GM10266 (cell line): ENCODE measurements around the gene SMOC1.
"Not testable (repeated sequence)": the region's sequence is repeated elsewhere in the genome, so short reads cannot be mapped to it uniquely, and the experiment has no call there.

Source experiments
- DNase-seq: peaks from one replicate; pipeline ENCODE4 v3.0.0; 2012; ENCODE audit errors: extremely low spot score
- TF ChIP-seq, protein P1 (sequence below): IDR thresholded peaks from 2 replicates; pipeline ENCODE4 v1.5.1; 2012; ENCODE audit warnings: mild to moderate bottlenecking, low read depth; ENCODE audit not compliant: control insufficient read depth, insufficient read depth; ENCODE audit errors: missing control alignments

Gene SMOC1

DNA sequence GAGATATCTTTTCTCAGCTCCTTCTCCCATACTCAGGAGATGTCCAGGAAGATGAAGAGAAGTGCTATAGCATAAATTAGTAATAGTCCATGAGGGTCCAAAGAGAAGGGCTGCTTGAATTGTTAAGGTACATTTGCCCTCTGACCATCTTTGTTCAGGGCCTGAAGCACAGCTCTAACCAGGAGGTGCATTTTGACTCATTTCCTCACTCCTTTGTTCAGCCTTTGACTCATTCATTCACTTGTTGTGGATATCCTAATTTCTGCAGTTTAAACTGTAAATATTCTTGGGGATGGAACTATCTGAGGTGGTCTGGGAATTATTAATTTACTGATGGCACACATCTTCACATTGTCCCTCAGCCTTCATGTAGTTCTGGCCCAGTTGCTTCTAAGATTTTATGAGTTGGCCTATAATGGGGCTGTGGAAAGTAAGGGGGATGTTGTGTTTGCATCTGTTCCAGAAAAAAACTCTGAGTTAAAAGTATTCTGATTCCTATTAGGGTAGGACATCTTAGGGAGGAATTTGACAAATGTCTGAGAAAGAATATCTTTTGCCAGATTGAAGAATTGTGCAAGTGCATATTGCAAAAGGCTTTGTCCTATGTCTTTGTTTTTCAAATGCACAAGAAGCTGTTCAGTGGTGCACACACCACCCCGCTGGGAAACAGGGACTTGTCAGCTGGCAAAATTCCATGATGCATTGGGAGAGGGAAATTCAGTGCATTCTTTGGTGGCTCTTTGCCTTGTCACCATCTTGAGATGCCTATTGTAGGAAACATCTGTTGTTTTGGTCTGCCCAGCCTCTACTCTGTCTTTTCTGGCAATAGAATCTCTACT is 22.1 kb downstream of the SMOC1 start:
- TF ChIP-seq, protein P1, sequence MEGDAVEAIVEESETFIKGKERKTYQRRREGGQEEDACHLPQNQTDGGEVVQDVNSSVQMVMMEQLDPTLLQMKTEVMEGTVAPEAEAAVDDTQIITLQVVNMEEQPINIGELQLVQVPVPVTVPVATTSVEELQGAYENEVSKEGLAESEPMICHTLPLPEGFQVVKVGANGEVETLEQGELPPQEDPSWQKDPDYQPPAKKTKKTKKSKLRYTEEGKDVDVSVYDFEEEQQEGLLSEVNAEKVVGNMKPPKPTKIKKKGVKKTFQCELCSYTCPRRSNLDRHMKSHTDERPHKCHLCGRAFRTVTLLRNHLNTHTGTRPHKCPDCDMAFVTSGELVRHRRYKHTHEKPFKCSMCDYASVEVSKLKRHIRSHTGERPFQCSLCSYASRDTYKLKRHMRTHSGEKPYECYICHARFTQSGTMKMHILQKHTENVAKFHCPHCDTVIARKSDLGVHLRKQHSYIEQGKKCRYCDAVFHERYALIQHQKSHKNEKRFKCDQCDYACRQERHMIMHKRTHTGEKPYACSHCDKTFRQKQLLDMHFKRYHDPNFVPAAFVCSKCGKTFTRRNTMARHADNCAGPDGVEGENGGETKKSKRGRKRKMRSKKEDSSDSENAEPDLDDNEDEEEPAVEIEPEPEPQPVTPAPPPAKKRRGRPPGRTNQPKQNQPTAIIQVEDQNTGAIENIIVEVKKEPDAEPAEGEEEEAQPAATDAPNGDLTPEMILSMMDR = no peak
- DNase-seq = no peak

DNA sequence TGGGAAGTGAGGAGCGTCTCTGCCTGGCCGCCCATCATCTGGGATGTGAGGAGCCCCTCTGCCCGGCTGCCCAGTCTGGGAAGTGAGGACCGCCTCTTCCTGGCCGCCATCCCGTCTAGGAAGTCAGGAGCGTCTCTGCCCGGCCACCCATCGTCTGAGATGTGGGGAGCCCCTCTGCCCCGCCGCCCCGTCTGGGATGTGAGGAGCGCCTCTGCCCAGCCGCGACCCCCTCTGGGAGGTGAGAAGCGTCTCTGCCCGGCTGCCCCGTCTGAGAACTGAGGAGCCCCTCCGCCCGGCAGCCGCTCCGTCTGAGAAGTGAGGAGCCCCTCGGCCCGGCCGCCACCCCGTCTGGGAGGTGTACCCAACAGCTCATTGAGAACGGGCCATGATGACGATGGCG is 23.8 kb downstream of the SMOC1 start:
- DNase-seq = not testable (repeated sequence)

DNA sequence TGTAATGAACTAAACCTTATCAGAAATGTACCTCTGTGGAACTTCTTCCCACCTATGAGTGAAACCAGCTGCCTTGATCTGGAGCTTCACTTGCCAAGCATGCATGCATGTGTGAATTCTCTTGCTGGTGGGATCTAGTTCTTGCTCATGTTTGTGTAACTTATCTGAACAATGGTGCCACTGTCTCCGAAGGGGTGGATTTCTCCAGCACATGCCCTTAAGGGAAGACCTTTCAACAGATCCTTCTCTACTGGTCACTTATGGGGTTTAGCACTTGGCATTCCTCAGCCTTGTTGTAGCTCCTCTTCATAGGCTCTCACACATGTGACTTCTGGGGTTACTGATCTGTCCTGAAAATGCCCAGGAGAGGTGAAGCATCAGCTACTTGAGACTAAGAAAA is 25.0 kb downstream of the SMOC1 start:
- DNase-seq = no peak
- TF ChIP-seq, protein P1 = no peak

DNA sequence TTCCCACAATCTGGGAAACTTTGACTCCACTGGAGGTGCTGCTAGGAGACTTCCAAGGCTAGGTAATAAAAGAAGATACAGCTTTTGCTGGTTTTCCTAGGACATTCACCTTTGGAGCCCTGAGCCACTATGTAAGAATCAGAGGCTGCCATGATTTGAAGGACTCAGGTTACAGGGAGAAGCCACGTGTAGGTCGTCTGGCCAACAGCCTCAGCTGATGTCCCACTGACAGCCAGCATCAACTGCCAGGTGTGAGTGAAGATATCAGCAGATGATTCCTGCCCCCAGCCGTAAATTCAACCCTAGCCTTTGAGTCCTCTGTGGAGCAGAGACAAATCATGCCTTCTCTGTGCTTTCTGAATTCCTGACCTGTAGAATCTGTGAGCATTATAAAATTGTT is 27.0 kb downstream of the SMOC1 start:
- TF ChIP-seq, protein P1 = no peak
- no peak for DNase-seq

DNA sequence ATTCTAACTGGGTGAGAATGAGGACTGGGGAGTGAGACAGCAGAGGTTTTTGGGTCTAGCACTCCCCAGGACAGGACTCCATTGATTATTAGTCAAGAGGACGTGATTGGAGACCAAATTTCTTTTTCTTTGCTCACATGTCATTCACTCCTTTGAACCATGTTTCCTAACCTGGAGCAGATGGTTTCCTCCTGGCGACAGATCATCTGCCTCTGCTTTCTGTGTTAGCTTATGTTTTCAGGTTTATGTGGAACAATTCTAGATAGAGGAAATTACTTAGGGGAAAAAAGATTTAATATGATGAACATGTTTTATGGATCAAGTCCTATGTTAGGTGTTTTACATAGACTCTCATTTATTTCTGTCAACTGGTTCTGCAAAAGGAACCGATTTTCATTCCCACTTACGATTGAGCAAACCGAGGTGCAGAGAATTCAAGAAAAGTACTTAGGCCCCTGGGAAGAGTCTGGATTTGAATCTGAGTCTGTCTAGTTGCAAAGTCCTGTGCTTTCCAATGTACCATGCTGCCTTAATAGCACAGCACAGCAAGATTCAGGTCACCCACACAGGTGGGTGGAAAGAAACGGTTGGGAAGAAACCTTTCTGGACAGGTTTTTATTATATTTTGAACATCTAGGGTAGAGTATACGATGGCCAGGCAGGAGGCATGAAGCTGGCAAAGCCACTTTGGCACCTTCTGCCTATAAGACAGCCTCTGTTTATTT is 30.8 kb downstream of the SMOC1 start:
- TF ChIP-seq, protein P1 = no peak
- DNase-seq = no peak

DNA sequence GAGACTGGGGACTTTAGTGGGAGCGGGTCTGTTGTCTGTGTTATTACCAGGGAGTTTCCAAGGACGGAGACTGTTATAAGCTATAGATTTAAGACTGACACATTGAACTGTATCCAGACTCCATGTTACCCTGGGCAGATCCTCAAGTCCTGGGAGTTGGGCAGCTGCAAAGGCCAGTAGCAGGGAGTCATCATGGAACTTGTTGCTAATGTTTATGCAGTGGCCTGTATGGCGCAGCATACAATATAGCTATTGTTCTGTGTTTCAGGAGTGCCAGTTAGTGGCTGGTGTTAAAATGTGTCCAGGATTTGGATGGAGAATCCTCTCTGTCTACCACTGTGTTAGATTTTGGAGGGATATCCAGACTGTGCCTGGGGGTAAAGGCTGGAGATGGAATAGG is 31.7 kb downstream of the SMOC1 start:
- TF ChIP-seq, protein P1 = no peak
- DNase-seq = no peak

DNA sequence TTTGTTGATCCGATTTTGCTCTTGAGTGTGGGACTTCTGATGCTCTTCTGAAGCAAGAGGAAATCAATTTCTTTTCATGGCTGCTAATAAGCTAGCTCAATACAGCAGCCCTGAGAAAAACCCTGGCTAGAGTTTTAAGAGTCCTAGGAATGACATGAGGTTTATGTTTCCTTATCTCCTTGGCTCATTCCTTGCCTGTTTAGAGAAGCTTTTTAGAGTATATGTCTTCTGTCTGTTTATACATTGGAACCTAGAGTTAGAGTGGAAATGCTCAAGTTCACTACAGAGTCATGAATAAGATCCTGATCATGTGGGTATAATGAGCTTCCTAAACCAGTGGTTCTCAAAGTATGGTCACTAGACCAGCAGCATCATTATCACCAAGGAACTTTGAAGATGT is 34.5 kb downstream of the SMOC1 start:
- TF ChIP-seq, protein P1 = no peak
- DNase-seq = no peak
